Bronchus fibroblast of lung (primary cell): ENCODE data around the gene FASTKD1. TPM values are rescaled to one million over a fixed set of nuclear protein-coding genes. Genes with fewer than 3 reads are reported as not detected.

ENCODE experiments used
- total RNA-seq: library from RNA; depleted of rRNA; stranded (reverse); fragments of >200 nt; gene quantifications from 2 replicates; pipeline ENCODE4 v1.2.3, GENCODE V29; 2015

The FASTKD1 gene
- total RNA-seq: 10.3 and 13.4 TPM in 2 replicates

GRCh38 chr2:169573160-169573973 is at the start of gene FASTKD1:
TSS of gene FASTKD1 (minus strand) at chr2:169573865. CDS start at chr2:169572029, 1,836 bp downstream.

DNA sequence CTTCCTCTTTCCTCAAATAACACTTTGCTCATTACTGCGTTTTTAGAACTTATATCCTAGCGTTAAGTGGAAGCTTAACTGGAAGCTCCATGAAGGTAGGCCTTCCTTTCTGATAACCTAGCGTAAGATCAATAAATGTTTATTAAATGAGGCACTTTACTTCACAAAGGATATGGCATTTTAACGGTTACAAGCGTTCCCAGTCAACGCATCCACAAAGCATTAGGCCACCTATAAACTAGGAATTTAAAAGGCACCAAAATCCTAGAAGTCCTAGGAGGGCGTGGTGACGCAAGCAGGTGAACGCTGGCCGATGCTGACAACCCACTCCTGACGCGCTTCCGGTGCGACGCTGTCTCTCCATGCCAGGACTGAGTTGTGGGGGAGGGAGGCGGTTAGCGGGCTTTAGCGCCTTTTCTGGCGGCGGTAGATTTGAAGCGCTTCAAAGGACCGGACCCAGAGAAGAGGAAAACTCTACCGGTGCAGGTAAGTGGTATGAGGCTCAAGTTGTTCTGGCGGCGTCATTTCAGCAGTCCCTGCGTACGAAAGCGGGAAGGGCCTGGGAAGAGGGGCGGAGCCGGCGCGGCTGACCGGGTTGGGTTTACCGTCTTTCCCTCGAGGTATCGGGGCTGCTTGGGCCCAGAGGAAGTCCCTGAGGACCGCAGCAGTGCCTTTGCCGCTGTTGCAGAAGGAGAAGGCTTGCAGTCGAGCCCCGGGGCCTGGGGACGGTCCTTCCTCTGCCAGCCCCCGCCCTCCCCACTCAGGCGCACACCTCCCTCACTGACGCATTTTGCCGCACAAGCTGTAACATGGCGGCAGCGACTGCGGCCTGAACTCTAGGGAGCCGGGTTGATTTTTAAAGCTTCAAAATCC is 10.6 kb upstream of the FASTKD1 start, which contains the start of gene PPIG:
PPIG (plus strand) TSS at position 347 of the 873 bp plus-strand sequence. CDS start 19,691 bp downstream, outside the sequence.

GRCh38 chr2:169509298-169509885 is 64.3 kb downstream of the FASTKD1 start, which contains the start of gene KLHL41:
TSS of gene KLHL41 (plus strand) at chr2:169509702. CDS start at chr2:169509779, 77 bp downstream.

Other genes with a start within 250 kb of the FASTKD1 start
- gene LRP2, start 211.3 kb downstream of the FASTKD1 start, total RNA-seq: not detected in 2 replicates
- gene BBS5, start 94.4 kb downstream of the FASTKD1 start, total RNA-seq: 4.4 and 4.6 TPM in 2 replicates
- gene KLHL41, start 64.2 kb downstream of the FASTKD1 start, total RNA-seq: 0.30 and 0.34 TPM in 2 replicates
- gene PPIG, start 10.5 kb upstream of the FASTKD1 start, total RNA-seq: 11.6 and 12.9 TPM in 2 replicates
- gene CFAP210, start 120.5 kb upstream of the FASTKD1 start, total RNA-seq: not detected in 2 replicates
- gene PHOSPHO2, start 120.6 kb upstream of the FASTKD1 start, total RNA-seq: 0.45 and 1.7 TPM in 2 replicates
- gene KLHL23, start 160.0 kb upstream of the FASTKD1 start, total RNA-seq: 4.8 and 4.9 TPM in 2 replicates
- gene SSB, start 225.0 kb upstream of the FASTKD1 start, total RNA-seq: 83.5 and 113 TPM in 2 replicates